Fibroblast of mammary gland (primary cell): Measurements from ENCODE around the gene CREB5.

ENCODE experiments used
- DNase-seq: peaks from one replicate; pipeline ENCODE4 v3.0.0-alpha.2; 2010; ENCODE audit warnings: low read depth
- H3K4me3 ChIP-seq: 2 replicates; pipeline ENCODE4 v1.5.1; 2011; ENCODE audit warnings: low read depth, mild to moderate bottlenecking, low read length, moderate library complexity; ENCODE audit not compliant: control insufficient read depth
- CTCF ChIP-seq: conservative IDR thresholded peaks from 2 replicates; pipeline ENCODE4 v1.5.1; 2011; ENCODE audit warnings: low read depth, low read length, inconsistent platforms; ENCODE audit not compliant: control insufficient read depth, insufficient read depth

The CREB5 gene

GRCh38 chr7:28649189-28649588 lies 236.9 kb downstream of the CREB5 start:
- no peak for TF ChIP-seq CTCF
- no peak overlapping the region for H3K4me3 ChIP-seq
- no peak for DNase-seq

- no peak for TF ChIP-seq CTCF
- no peak for DNase-seq
- H3K4me3 ChIP-seq, result no peak overlapping the region
Observed at GRCh38 chr7:28649811-28650210, 237.5 kb downstream of the CREB5 start.

GRCh38 chr7:28654110-28654509 lies 241.8 kb downstream of the CREB5 start:
- TF ChIP-seq CTCF, result no peak
- DNase-seq, result no peak
- H3K4me3 ChIP-seq, result no peak overlapping the region

GRCh38 chr7:28656529-28656928 lies 244.2 kb downstream of the CREB5 start:
- no peak for DNase-seq
- no peak overlapping the region for H3K4me3 ChIP-seq
- no peak for TF ChIP-seq CTCF

- no peak for DNase-seq
- no peak overlapping the region for H3K4me3 ChIP-seq
- TF ChIP-seq CTCF, result no peak
Observed at GRCh38 chr7:28658381-28658780, 246.1 kb downstream of the CREB5 start.

- no peak for DNase-seq
- no peak for TF ChIP-seq CTCF
Observed at GRCh38 chr7:28660132-28660531, 247.8 kb downstream of the CREB5 start.

More at GRCh38 chr7:28660132-28660531, 247.8 kb downstream of the CREB5 start:
- no peak overlapping the region for H3K4me3 ChIP-seq
